H1 (cell line): Measurements from ENCODE around the gene RPN2. TPM values are rescaled to one million over a fixed set of nuclear protein-coding genes. Genes with fewer than 3 reads are reported as not detected.

ENCODE experiments used
- CTCF ChIA-PET: fragments of 300-600 bp; sonication (Branson Sonifier 250); formaldehyde crosslinking; loops from one replicate; lab custom pipeline; 2021; ENCODE audit not compliant: partially characterized antibody; lab: Charles Lee
- POLR2A ChIA-PET: fragments of 300-600 bp; sonication (Branson Sonifier 250); formaldehyde crosslinking; loops from one replicate; lab custom pipeline; 2021; ENCODE audit warnings: inconsistent platforms; ENCODE audit not compliant: partially characterized antibody; lab: Charles Lee
- DNase-seq, 2 experiments: peaks; one replicate each; pipeline versions ENCODE4 v3.0.0 to v3.0.0-alpha.2; 2010 to 2022; ENCODE audit warnings: low spot score in 2 of 2, low read depth in 1 of 2, mixed read lengths in 1 of 2
- FAIRE-seq: peaks from 2 replicates; lab custom pipeline; 2011; peaks lifted over from hg19 to GRCh38; lab: Jason Lieb, UNC
- H2AFZ ChIP-seq: 2 replicates; pipeline ENCODE4 v1.8.1; 2012; ENCODE audit warnings: low read length, inconsistent platforms
- H2AK5ac ChIP-seq: 2 replicates; pipeline ENCODE4 v1.6.1; 2013; ENCODE audit warnings: low read depth, low read length
- H2BK120ac ChIP-seq: replicated peaks from 2 replicates; pipeline ENCODE3; 2013; ENCODE audit warnings: low read depth, low read length, inconsistent platforms
- H2BK12ac ChIP-seq: 2 replicates; pipeline ENCODE4 v1.6.1; 2013; ENCODE audit warnings: low read depth, low read length
- H2BK15ac ChIP-seq: 2 replicates; pipeline ENCODE4 v1.6.1; 2013; ENCODE audit warnings: low read length
- H2BK20ac ChIP-seq: 2 replicates; pipeline ENCODE4 v1.6.1; 2013; ENCODE audit warnings: low read length
- H2BK5ac ChIP-seq: 2 replicates; pipeline ENCODE4 v1.6.1; 2013; ENCODE audit warnings: low read depth, low read length
- H3K14ac ChIP-seq: 2 replicates; pipeline ENCODE4 v1.6.1; 2013; ENCODE audit warnings: inconsistent platforms; ENCODE audit not compliant: insufficient read length
- H3K18ac ChIP-seq: 2 replicates; pipeline ENCODE4 v1.6.1; 2013; ENCODE audit warnings: low read length; ENCODE audit errors: extremely low read depth
- H3K23ac ChIP-seq: 2 replicates; pipeline ENCODE4 v1.6.1; 2013; ENCODE audit warnings: inconsistent platforms; ENCODE audit not compliant: insufficient read length
- H3K23me2 ChIP-seq: 2 replicates; pipeline ENCODE4 v1.6.1; 2013; ENCODE audit warnings: low read depth, low read length
- H3K27ac ChIP-seq: 2 replicates; pipeline ENCODE4 v1.6.1; 2011; ENCODE audit warnings: low read depth, low read length, inconsistent platforms
- H3K27me3 ChIP-seq, 4 experiments: replicated peaks in 1 of 4; 1 replicate in 1 of 4; 2 replicates in 3 of 4; pipeline versions ENCODE4 v1.6.1 to v1.8.1; 2011 to 2013; ENCODE audit warnings: low read length in 3 of 4, mild to moderate bottlenecking in 3 of 4, inconsistent platforms in 2 of 4, mixed read lengths in 2 of 4, moderate library complexity in 1 of 4; ENCODE audit not compliant: control insufficient read depth in 3 of 4, insufficient read depth in 3 of 4; ENCODE audit errors: extremely low read depth in 1 of 4
- H3K36me3 ChIP-seq, 4 experiments: 2 replicates each; pipeline versions ENCODE4 v1.6.1 to v1.8.1; 2011 to 2013; ENCODE audit warnings: mild to moderate bottlenecking in 4 of 4, low read length in 3 of 4, moderate library complexity in 2 of 4, control low read depth in 1 of 4, inconsistent platforms in 1 of 4; ENCODE audit not compliant: insufficient read depth in 4 of 4, control insufficient read depth in 2 of 4
- H3K4ac ChIP-seq: replicated peaks from 2 replicates; pipeline ENCODE3; 2013; ENCODE audit warnings: low read length, low read depth, mixed read lengths, inconsistent platforms; ENCODE audit not compliant: insufficient read length
- H3K4me1 ChIP-seq, 4 experiments: replicated peaks in 1 of 4; 1 replicate in 1 of 4; 2 replicates in 3 of 4; pipeline versions ENCODE4 v1.6.1 to v1.8.1; 2011 to 2013; ENCODE audit warnings: low read length in 3 of 4, inconsistent platforms in 2 of 4, mixed read lengths in 1 of 4; ENCODE audit not compliant: insufficient read depth in 4 of 4, control insufficient read depth in 3 of 4
- H3K4me2 ChIP-seq, 2 experiments: 2 replicates each; pipeline versions ENCODE4 v1.6.1 to v1.8.1; 2011 to 2013; ENCODE audit warnings: low read depth in 2 of 2, low read length in 2 of 2, control low read depth in 1 of 2, inconsistent platforms in 1 of 2, mild to moderate bottlenecking in 1 of 2; ENCODE audit not compliant: insufficient read depth in 1 of 2
- H3K4me3 ChIP-seq, 4 experiments: fragments of 200-600, 300-600 bp in 1 of 4; sonication (generic), shearing (Covaris generic), sonication (Bioruptor Twin) in 1 of 4; 2 replicates each; pipeline versions ENCODE4 v1.5.1 to v1.8.1; 2011 to 2016; ENCODE audit warnings: low read length in 4 of 4, low read depth in 3 of 4, control low read depth in 2 of 4, inconsistent platforms in 2 of 4, mild to moderate bottlenecking in 2 of 4, mixed read lengths in 1 of 4, moderate library complexity in 1 of 4; ENCODE audit not compliant: insufficient read depth in 2 of 4; ENCODE audit errors: extremely low read depth in 1 of 4
- H3K56ac ChIP-seq: replicated peaks from 2 replicates; pipeline ENCODE3; 2013; ENCODE audit warnings: low read depth, mild to moderate bottlenecking, mixed read lengths, low read length, inconsistent platforms; ENCODE audit not compliant: insufficient read length
- H3K79me1 ChIP-seq: 2 replicates; pipeline ENCODE4 v1.6.1; 2013; ENCODE audit warnings: low read depth, low read length, control low read depth
- H3K79me2 ChIP-seq, 2 experiments: 2 replicates each; pipeline versions ENCODE4 v1.6.1 to v1.8.1; 2012 to 2013; ENCODE audit warnings: low read length in 2 of 2, mild to moderate bottlenecking in 2 of 2, inconsistent platforms in 1 of 2; ENCODE audit not compliant: insufficient read depth in 2 of 2, control insufficient read depth in 1 of 2
- H3K9ac ChIP-seq, 4 experiments: replicated peaks in 1 of 4; 1 replicate in 1 of 4; 2 replicates in 3 of 4; pipeline versions ENCODE4 v1.6.1 to v1.8.1; 2011 to 2013; ENCODE audit warnings: low read depth in 3 of 4, low read length in 3 of 4, control low read depth in 2 of 4, mild to moderate bottlenecking in 2 of 4, moderate library complexity in 2 of 4, inconsistent platforms in 1 of 4; ENCODE audit errors: extremely low read depth in 1 of 4
- H3K9me3 ChIP-seq, 2 experiments: 2 replicates each; pipeline versions ENCODE4 v1.6.1 to v1.8.1; 2012 to 2013; ENCODE audit warnings: mild to moderate bottlenecking in 2 of 2, moderate library complexity in 2 of 2, control low read depth in 1 of 2, inconsistent platforms in 1 of 2, low read depth in 1 of 2, low read length in 1 of 2, mixed read lengths in 1 of 2; ENCODE audit not compliant: insufficient read depth in 2 of 2
- H4K20me1 ChIP-seq, 2 experiments: replicated peaks in 1 of 2; 2 replicates each; pipeline versions ENCODE3 to v1.8.1; 2011 to 2013; ENCODE audit warnings: inconsistent platforms in 2 of 2, low read length in 2 of 2, mild to moderate bottlenecking in 1 of 2; ENCODE audit not compliant: insufficient read depth in 2 of 2, control insufficient read depth in 1 of 2
- H4K5ac ChIP-seq: 2 replicates; pipeline ENCODE4 v1.6.1; 2013; ENCODE audit warnings: low read length, low read depth, mixed read lengths, inconsistent platforms; ENCODE audit not compliant: insufficient read length
- H4K8ac ChIP-seq: 2 replicates; pipeline ENCODE4 v1.8.0; 2013; ENCODE audit warnings: mild to moderate bottlenecking, moderate library complexity, low read length, inconsistent platforms; ENCODE audit not compliant: insufficient read depth; ENCODE audit errors: extremely low read depth
- H4K91ac ChIP-seq: replicated peaks from 2 replicates; pipeline ENCODE3; 2013; ENCODE audit warnings: low read length, mixed read lengths, inconsistent platforms; ENCODE audit not compliant: insufficient read length
- ATF3 ChIP-seq: IDR thresholded peaks from 2 replicates; pipeline ENCODE4 v1.6.1; 2011; ENCODE audit warnings: low read depth, mild to moderate bottlenecking, low read length; ENCODE audit not compliant: insufficient read depth
- CHD1 ChIP-seq: IDR thresholded peaks from 2 replicates; pipeline ENCODE4 v1.6.1; 2012; ENCODE audit warnings: low read depth, low read length, improper control_type of control experiment
- CREB1 ChIP-seq: IDR thresholded peaks from 2 replicates; pipeline ENCODE4 v1.6.1; 2012; ENCODE audit warnings: inconsistent platforms
- FOSL1 ChIP-seq: IDR thresholded peaks from 2 replicates; pipeline ENCODE4 v1.6.1; 2011; ENCODE audit warnings: mild to moderate bottlenecking, low read depth, low read length, moderate library complexity; ENCODE audit not compliant: insufficient read depth
- GTF2F1 ChIP-seq: IDR thresholded peaks from 2 replicates; pipeline ENCODE4 v1.6.1; 2012; ENCODE audit warnings: low read depth, low read length, improper control_type of control experiment, borderline replicate concordance
- JUND ChIP-seq: IDR thresholded peaks from 2 replicates; pipeline ENCODE4 v1.6.1; 2011; ENCODE audit warnings: mild to moderate bottlenecking, improper control_type of control experiment, low read length
- KDM4A ChIP-seq: IDR thresholded peaks from one replicate; pipeline ENCODE4 v1.7.1; 2012; ENCODE audit warnings: low read depth, mild to moderate bottlenecking, moderate library complexity, low read length, inconsistent platforms; ENCODE audit not compliant: severe bottlenecking
- POU5F1 ChIP-seq: IDR thresholded peaks from 2 replicates; pipeline ENCODE4 v1.6.1; 2011; ENCODE audit warnings: low read depth, mild to moderate bottlenecking, low read length, moderate library complexity
- TAF1 ChIP-seq: IDR thresholded peaks from 2 replicates; pipeline ENCODE4 v1.6.1; 2011; ENCODE audit warnings: mild to moderate bottlenecking, low read depth, low read length
- YY1 ChIP-seq: IDR thresholded peaks from 2 replicates; pipeline ENCODE4 v1.6.1; 2011; ENCODE audit warnings: low read depth, mild to moderate bottlenecking, low read length
- WGBS, 2 experiments: shearing (Covaris generic) in 1 of 2; methylation state at CpG; one replicate each; pipeline versions ENCODE4 v1.1.6 to v1.1.7; 2013 to 2015; ENCODE audit warnings: low lambda C conversion rate in 2 of 2, mixed read lengths in 2 of 2, inconsistent platforms in 1 of 2, low coverage in 1 of 2, missing lambda C conversion rate in 1 of 2; ENCODE audit not compliant: insufficient replicate concordance in 2 of 2, insufficient coverage in 1 of 2, insufficient read length in 1 of 2; ENCODE audit errors: extremely low coverage in 1 of 2, missing lambda C conversion rate in 1 of 2; 5-methylcytosine and 5-hydroxymethylcytosine counted together
- polyA plus RNA-seq, 7 experiments: library from polyadenylated mRNA; depleted of rRNA in 3 of 7; stranded (reverse) in 5 of 7; unstranded in 2 of 7; fragments of >200 nt in 5 of 7; fragments of 200-250 nt in 2 of 7; gene quantifications; 1 replicate in 5 of 7; 2 replicates in 1 of 7; 4 replicates in 1 of 7; pipeline versions ENCODE4 v1.2.1 to v1.2.3, GENCODE V29; 2011 to 2013; ENCODE audit warnings: missing spikeins in 2 of 7, mixed read lengths in 2 of 7
- total RNA-seq: library from RNA; stranded (reverse); fragmentation: NEBNext Ultra II Directional; extraction: Animal tissue kit (Norgen Biotek cat#: 25700); gene quantifications from 2 replicates; pipeline ENCODE4 v1.2.1, GENCODE V29; 2021

Gene RPN2
- total and polyA plus RNA-seq, 2 of the 8 experiments (the other 6 are each of a cell fraction or from before 2014, with no cell fraction given): 236 to 379 TPM

GRCh38 chr20:37198932-37199660, 20.0 kb downstream of the RPN2 start:
- Histone ChIP-seq H3K9ac (no peak overlapping the region), H3K4me1 (no peaks in the 10 kb centered on the region), H2BK5ac (0 out of 2 replicates have a peak overlapping the region, but pooled peaks have one; percentile 31), H3K4ac (no peak overlapping the region), H4K5ac (no peak overlapping the region), H4K20me1 (peaks cover 4 to 16% of the 10 kb centered on the region in 2 experiments), H3K56ac (no peak overlapping the region), H2BK120ac (no peak overlapping the region), H3K27me3 (no peaks in the 10 kb centered on the region), H2AFZ (no peak overlapping the region), H3K4me3 (no peak overlapping the region), H4K8ac (no peak overlapping the region), H3K36me3 (peaks cover 21 to 52% (median 37%) of the 10 kb centered on the region in 4 experiments), H3K23ac (no peak overlapping the region), H3K18ac (no peak overlapping the region), H3K4me2 (no peak overlapping the region), H2AK5ac (no peak overlapping the region), H4K91ac (no peak overlapping the region), H3K27ac (no peak overlapping the region), H2BK15ac (no peak overlapping the region), H2BK12ac (no peak overlapping the region), H3K79me1 (peaks cover 17% of the 10 kb centered on the region), H3K14ac (no peak overlapping the region), H2BK20ac (no peak overlapping the region), H3K23me2 (no peaks in the 10 kb centered on the region), H3K79me2 (peaks cover 7 to 62% of the 10 kb centered on the region in 2 experiments), H3K9me3 (no peaks in the 10 kb centered on the region)
- 94% methylated on average over 15 of the region's 16 CpGs; no CpG with 5 or more reads in 1 of the 2 experiments for WGBS, 2 experiments
- FAIRE-seq (no peak), DNase-seq (no peak)
- ChIA-PET CTCF (interaction anchor here (1.0 to 4.3 kb wide), 4 partner anchors 8 to 44 kb away, joined by 3 to 31 read pairs (median 4); no protein-coding TSS in a partner anchor), POLR2A (interaction anchor here (1.3 kb wide), 1 partner anchor 20 kb away, joined by 3 read pairs; no protein-coding TSS in a partner anchor)
- TF ChIP-seq FOSL1: no peak
- no peak for TF ChIP-seq POU5F1
- TF ChIP-seq GTF2F1: no peak
- no peak for TF ChIP-seq KDM4A
- no peak for TF ChIP-seq ATF3
- TF ChIP-seq CHD1: no peak
- no peak for TF ChIP-seq YY1
- no peak for TF ChIP-seq CREB1
- TF ChIP-seq JUND: no peak
- TF ChIP-seq TAF1: no peak
